D341Med (cell line): ENCODE measurements around the gene MAGI1.

Experiments used
- DNase-seq: peaks from one replicate; pipeline ENCODE4 v3.0.0; 2012; ENCODE audit warnings: low spot score

The MAGI1 gene

GRCh38 chr3:65945480-65945879, 93.2 kb downstream of the MAGI1 start:
- no peak for DNase-seq

GRCh38 chr3:65944252-65944651, 94.5 kb downstream of the MAGI1 start:
- no peak for DNase-seq

GRCh38 chr3:65939801-65940246, 98.9 kb downstream of the MAGI1 start:
- no peak for DNase-seq

- DNase-seq: no peak
Observed at GRCh38 chr3:65939184-65939583, 99.5 kb downstream of the MAGI1 start.

GRCh38 chr3:65938676-65939075, 100.0 kb downstream of the MAGI1 start:
- no peak for DNase-seq

GRCh38 chr3:65938147-65938546, 100.6 kb downstream of the MAGI1 start:
- DNase-seq: no peak

- DNase-seq: no peak
Observed at GRCh38 chr3:65936908-65937638, 101.6 kb downstream of the MAGI1 start.

GRCh38 chr3:65935724-65936123, 103.0 kb downstream of the MAGI1 start:
- DNase-seq: no peak

GRCh38 chr3:65930648-65931047, 108.1 kb downstream of the MAGI1 start:
- no peak for DNase-seq

GRCh38 chr3:65928110-65928509, 110.6 kb downstream of the MAGI1 start:
- no peak for DNase-seq

- DNase-seq: no peak
Observed at GRCh38 chr3:65927576-65927975, 111.1 kb downstream of the MAGI1 start.

- no peak for DNase-seq
Observed at GRCh38 chr3:65925254-65925954, 113.3 kb downstream of the MAGI1 start.

- DNase-seq: no peak
Observed at GRCh38 chr3:65924762-65925161, 114.0 kb downstream of the MAGI1 start.

- DNase-seq: no peak
Observed at GRCh38 chr3:65922441-65922840, 116.3 kb downstream of the MAGI1 start.

- DNase-seq: no peak
Observed at GRCh38 chr3:65919826-65920225, 118.9 kb downstream of the MAGI1 start.

GRCh38 chr3:65915477-65915876, 123.2 kb downstream of the MAGI1 start:
- no peak for DNase-seq

- no peak for DNase-seq
Observed at GRCh38 chr3:65914740-65915367, 123.9 kb downstream of the MAGI1 start.

- no peak for DNase-seq
Observed at GRCh38 chr3:65914032-65914739, 124.5 kb downstream of the MAGI1 start.

GRCh38 chr3:65912647-65913046, 126.1 kb downstream of the MAGI1 start:
- no peak for DNase-seq

- DNase-seq: no peak
Observed at GRCh38 chr3:65908588-65908987, 130.1 kb downstream of the MAGI1 start.

- no peak for DNase-seq
Observed at GRCh38 chr3:65907232-65908130, 131.2 kb downstream of the MAGI1 start.
